Stimulated activated CD4-positive, alpha-beta T cell treated with anti-CD3 and anti-CD28 coated beads, Interleukin-4, amount 100 ng/mL, for 4 hours (primary cell): ENCODE data around the gene TYW1.
"Not testable (repeated sequence)": the region's sequence is repeated elsewhere in the genome, so short reads cannot be mapped to it uniquely, and the experiment has no call there.

ENCODE experiments used
- DNase-seq, 2 experiments: peaks; one replicate each; pipeline ENCODE4 v3.0.0-alpha.2; 2020

Gene TYW1

GRCh38 chr7:67192123-67192702, 195.6 kb downstream of the TYW1 start:
- DNase-seq = not testable (repeated sequence)

- not testable (repeated sequence) for DNase-seq
Observed at GRCh38 chr7:67192889-67193613, 196.4 kb downstream of the TYW1 start.

- DNase-seq = not testable (repeated sequence)
Observed at GRCh38 chr7:67196176-67196575, 199.5 kb downstream of the TYW1 start.

GRCh38 chr7:67198865-67199526, 202.4 kb downstream of the TYW1 start:
- not testable (repeated sequence) for DNase-seq

GRCh38 chr7:67205772-67206171, 209.1 kb downstream of the TYW1 start:
- not testable (repeated sequence) for DNase-seq

GRCh38 chr7:67206452-67206851, 209.8 kb downstream of the TYW1 start:
- DNase-seq = no peak

- DNase-seq = not testable (repeated sequence)
Observed at GRCh38 chr7:67208656-67209055, 212.0 kb downstream of the TYW1 start.

- no peak for DNase-seq
Observed at GRCh38 chr7:67209256-67209655, 212.6 kb downstream of the TYW1 start.

- no peak for DNase-seq
Observed at GRCh38 chr7:67210567-67210966, 213.9 kb downstream of the TYW1 start.

- not testable (repeated sequence) for DNase-seq
Observed at GRCh38 chr7:67211650-67212330, 215.2 kb downstream of the TYW1 start.

- DNase-seq = not testable (repeated sequence)
Observed at GRCh38 chr7:67213038-67213437, 216.4 kb downstream of the TYW1 start.

GRCh38 chr7:67223551-67223950, 226.9 kb downstream of the TYW1 start:
- DNase-seq = not testable (repeated sequence)

- not testable (repeated sequence) for DNase-seq
Observed at GRCh38 chr7:67226340-67226907, 229.8 kb downstream of the TYW1 start.

GRCh38 chr7:67226967-67227366, 230.3 kb downstream of the TYW1 start:
- not testable (repeated sequence) for DNase-seq

GRCh38 chr7:67229018-67229417, 232.4 kb downstream of the TYW1 start:
- DNase-seq = not testable (repeated sequence)

GRCh38 chr7:67230029-67230428, 233.4 kb downstream of the TYW1 start:
- DNase-seq = not testable (repeated sequence)

- not testable (repeated sequence) for DNase-seq
Observed at GRCh38 chr7:67233506-67233905, 236.9 kb downstream of the TYW1 start.

- DNase-seq = not testable (repeated sequence)
Observed at GRCh38 chr7:67236216-67236615, 239.6 kb downstream of the TYW1 start.

GRCh38 chr7:67242871-67243270, 246.2 kb downstream of the TYW1 start:
- not testable (repeated sequence) for DNase-seq

- not testable (repeated sequence) for DNase-seq
Observed at GRCh38 chr7:67248364-67248763, 251.7 kb downstream of the TYW1 start.

- no peak for DNase-seq
Observed at GRCh38 chr7:67251986-67252558, 255.4 kb downstream of the TYW1 start.

GRCh38 chr7:67255076-67255475, 258.4 kb downstream of the TYW1 start:
- DNase-seq = not testable (repeated sequence)
